Measurements from ENCODE around the gene NFASC.

NFASC gene

GRCh38 chr1:205016584-205016983, 145.9 kb downstream of the NFASC start:
- TF ChIP-seq, protein P1, sequence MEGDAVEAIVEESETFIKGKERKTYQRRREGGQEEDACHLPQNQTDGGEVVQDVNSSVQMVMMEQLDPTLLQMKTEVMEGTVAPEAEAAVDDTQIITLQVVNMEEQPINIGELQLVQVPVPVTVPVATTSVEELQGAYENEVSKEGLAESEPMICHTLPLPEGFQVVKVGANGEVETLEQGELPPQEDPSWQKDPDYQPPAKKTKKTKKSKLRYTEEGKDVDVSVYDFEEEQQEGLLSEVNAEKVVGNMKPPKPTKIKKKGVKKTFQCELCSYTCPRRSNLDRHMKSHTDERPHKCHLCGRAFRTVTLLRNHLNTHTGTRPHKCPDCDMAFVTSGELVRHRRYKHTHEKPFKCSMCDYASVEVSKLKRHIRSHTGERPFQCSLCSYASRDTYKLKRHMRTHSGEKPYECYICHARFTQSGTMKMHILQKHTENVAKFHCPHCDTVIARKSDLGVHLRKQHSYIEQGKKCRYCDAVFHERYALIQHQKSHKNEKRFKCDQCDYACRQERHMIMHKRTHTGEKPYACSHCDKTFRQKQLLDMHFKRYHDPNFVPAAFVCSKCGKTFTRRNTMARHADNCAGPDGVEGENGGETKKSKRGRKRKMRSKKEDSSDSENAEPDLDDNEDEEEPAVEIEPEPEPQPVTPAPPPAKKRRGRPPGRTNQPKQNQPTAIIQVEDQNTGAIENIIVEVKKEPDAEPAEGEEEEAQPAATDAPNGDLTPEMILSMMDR (IDR thresholded peaks at IDR 0.05; ENCODE audit: low read depth, low read length, missing control alignments): no peak
- no peak for DNase-seq (ENCODE audit: extremely low read depth, low read depth)
- no peak overlapping the region for H3K4me3 ChIP-seq (replicated peaks; ENCODE audit: low read depth, low read length)

DNA sequence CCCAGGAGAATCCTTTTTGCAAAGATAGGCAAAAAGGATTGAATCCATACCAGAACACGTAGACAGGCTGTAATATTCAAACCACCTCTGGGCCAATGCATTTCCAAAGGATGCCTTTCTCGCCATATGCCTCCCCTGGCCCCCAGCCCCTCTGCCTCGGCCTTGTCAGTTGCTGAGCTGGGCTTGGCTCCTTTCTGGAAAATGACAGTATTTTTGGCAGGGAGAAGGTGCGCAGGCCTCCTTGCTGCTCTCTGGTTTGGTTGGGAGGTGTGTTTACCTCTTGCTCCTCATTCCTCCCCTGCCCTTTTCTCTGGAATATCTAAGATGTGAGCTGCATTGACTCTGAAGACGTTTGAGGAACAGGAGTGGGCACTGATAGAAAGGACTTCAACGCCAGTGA, 146.3 kb downstream of the NFASC start:
- DNase-seq (ENCODE audit: extremely low read depth, low read depth): no peak
- TF ChIP-seq, protein P1 (IDR thresholded peaks at IDR 0.05; ENCODE audit: low read depth, low read length, missing control alignments): no peak

DNA sequence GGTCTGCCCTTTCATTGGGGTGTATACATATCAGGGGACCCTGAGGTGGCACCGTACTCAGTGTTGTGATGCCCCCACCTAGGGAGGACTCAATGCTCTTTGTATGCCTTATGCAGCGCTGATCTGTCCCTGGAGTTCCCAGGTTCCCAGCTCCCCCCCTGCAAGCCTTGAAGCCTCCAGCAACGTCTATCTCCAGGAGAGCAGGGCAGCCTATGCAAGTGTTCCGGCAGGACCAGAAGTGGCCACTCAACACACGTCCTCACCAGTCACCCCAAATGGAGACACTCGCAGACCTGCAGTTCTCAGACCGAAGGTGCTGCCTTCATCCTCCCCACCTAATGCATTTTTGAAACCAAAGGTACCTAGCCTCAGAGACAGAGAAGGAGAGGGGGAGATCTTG, 147.1 kb downstream of the NFASC start:
- H3K4me3 ChIP-seq (replicated peaks; ENCODE audit: low read depth, low read length): no peak overlapping the region
- TF ChIP-seq, protein P1 (IDR thresholded peaks at IDR 0.05; ENCODE audit: low read depth, low read length, missing control alignments): no peak
- DNase-seq (ENCODE audit: extremely low read depth, low read depth): no peak

More for the DNA sequence above, 146.3 kb downstream of the NFASC start:
- no peak overlapping the region for H3K4me3 ChIP-seq (replicated peaks; ENCODE audit: low read depth, low read length)

GRCh38 chr1:205018381-205018780, 147.7 kb downstream of the NFASC start:
- no peak for DNase-seq (ENCODE audit: extremely low read depth, low read depth)
- H3K4me3 ChIP-seq (replicated peaks; ENCODE audit: low read depth, low read length): no peak overlapping the region
- TF ChIP-seq, protein P1 (IDR thresholded peaks at IDR 0.05; ENCODE audit: low read depth, low read length, missing control alignments): no peak

GRCh38 chr1:205020466-205020865, 149.8 kb downstream of the NFASC start:
- H3K4me3 ChIP-seq (replicated peaks; ENCODE audit: low read depth, low read length): no peak overlapping the region
- DNase-seq (ENCODE audit: extremely low read depth, low read depth): no peak
- TF ChIP-seq, protein P1 (IDR thresholded peaks at IDR 0.05; ENCODE audit: low read depth, low read length, missing control alignments): no peak

DNA sequence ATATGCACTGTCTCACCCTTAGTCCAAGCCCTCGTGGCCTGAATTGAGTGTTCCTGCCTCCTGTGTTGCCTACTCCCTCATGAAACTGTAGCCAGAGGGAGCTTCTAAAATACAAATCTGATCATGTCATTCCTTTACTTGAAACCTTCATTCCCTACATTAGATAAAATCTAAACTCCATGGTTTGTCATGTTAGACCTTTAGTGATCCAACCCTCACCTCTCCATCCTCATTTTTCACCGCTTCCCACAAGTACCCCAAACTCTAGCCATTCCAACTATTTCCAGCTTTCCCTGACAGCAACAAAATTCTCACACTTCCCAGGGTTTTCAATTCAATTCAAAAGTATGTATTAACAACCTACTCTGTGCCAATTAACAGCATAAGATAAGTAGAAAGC, 154.0 kb downstream of the NFASC start:
- TF ChIP-seq, protein P1 (IDR thresholded peaks at IDR 0.05; ENCODE audit: low read depth, low read length, missing control alignments): no peak
- no peak for DNase-seq (ENCODE audit: extremely low read depth, low read depth)
- no peak overlapping the region for H3K4me3 ChIP-seq (replicated peaks; ENCODE audit: low read depth, low read length)

DNA sequence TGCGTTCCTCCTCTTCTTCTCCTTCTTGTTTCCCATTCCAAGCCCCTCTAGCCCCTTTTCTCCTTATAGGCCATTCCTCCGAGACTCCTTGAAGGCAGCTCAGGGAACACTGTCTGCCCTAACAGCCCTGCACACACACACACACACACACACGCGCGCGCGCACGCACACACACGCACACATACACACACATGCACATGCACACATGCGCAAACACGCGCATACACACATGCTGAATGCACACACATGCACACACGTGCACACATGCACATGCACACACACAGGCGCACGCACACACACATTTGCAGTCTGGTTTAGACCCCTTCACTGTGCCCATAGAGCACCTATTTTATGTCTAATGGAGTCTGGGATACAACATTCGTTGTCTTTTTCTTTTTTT, 154.6 kb downstream of the NFASC start:
- TF ChIP-seq, protein P1 (IDR thresholded peaks at IDR 0.05; ENCODE audit: low read depth, low read length, missing control alignments): no peak
- no peak for DNase-seq (ENCODE audit: extremely low read depth, low read depth)
- H3K4me3 ChIP-seq (replicated peaks; ENCODE audit: low read depth, low read length): no peak overlapping the region

All from HFF-Myc (cell line).